ENCODE data around the gene FAXDC2. TPM values are rescaled to one million over a fixed set of nuclear protein-coding genes. Genes with fewer than 3 reads are reported as not detected.

The FAXDC2 gene
- total and polyA plus RNA-seq, 2 of the 13 experiments (the other 11 are each of a cell fraction or from before 2014, with no cell fraction given), result 4.7 to 58.8 TPM

DNA sequence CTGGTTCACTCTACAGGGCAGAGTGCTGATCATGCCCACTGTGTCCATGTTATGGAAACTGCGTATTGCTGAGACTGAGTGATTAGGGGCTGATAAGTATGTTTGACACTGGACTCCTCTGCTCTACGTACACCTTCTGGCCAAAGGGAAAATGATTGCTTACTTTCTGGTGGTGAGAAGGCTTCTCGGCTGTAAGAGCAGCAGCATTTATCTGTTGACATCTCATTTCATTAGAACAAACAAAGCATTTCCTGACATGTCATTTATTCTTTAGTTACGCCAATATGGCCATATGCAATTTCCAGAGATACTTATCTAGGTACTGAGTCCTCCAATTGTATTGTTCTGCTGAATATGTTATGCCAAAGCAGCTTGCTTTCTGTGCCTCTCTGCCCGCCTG lies 5.6 kb downstream of the FAXDC2 start (continued):
- TF ChIP-seq, protein P1, sequence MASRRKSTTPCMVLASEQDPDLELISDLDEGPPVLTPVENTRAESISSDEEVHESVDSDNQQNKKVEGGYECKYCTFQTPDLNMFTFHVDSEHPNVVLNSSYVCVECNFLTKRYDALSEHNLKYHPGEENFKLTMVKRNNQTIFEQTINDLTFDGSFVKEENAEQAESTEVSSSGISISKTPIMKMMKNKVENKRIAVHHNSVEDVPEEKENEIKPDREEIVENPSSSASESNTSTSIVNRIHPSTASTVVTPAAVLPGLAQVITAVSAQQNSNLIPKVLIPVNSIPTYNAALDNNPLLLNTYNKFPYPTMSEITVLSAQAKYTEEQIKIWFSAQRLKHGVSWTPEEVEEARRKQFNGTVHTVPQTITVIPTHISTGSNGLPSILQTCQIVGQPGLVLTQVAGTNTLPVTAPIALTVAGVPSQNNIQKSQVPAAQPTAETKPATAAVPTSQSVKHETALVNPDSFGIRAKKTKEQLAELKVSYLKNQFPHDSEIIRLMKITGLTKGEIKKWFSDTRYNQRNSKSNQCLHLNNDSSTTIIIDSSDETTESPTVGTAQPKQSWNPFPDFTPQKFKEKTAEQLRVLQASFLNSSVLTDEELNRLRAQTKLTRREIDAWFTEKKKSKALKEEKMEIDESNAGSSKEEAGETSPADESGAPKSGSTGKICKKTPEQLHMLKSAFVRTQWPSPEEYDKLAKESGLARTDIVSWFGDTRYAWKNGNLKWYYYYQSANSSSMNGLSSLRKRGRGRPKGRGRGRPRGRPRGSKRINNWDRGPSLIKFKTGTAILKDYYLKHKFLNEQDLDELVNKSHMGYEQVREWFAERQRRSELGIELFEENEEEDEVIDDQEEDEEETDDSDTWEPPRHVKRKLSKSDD (CRISPR knock-in tag; IDR thresholded peaks at IDR 0.05; ENCODE audit: low read depth), result no peak
- TF ChIP-seq ZBTB38 (CRISPR knock-in tag; IDR thresholded peaks at IDR 0.05) (no peak), ZNF792 (CRISPR knock-in tag; IDR thresholded peaks at IDR 0.05) (peak; percentile 42; the same call in 1 of the 2 replicates), TBX3 (IDR thresholded peaks at IDR 0.05; ENCODE audit: borderline replicate concordance) (no peak), SMYD3 (CRISPR knock-in tag; IDR thresholded peaks at IDR 0.05) (no peak), HOXA9 (CRISPR knock-in tag; IDR thresholded peaks at IDR 0.05; ENCODE audit: borderline replicate concordance) (no peak), RARA (CRISPR knock-in tag; IDR thresholded peaks at IDR 0.05) (0 out of 2 replicates have a peak, but pooled peaks have one; percentile 34), RELA (CRISPR knock-in tag; IDR thresholded peaks at IDR 0.05) (no peak), HMGA1 (CRISPR knock-in tag; conservative IDR thresholded peaks at IDR 0.05) (no peak), SOX5 (CRISPR knock-in tag; IDR thresholded peaks at IDR 0.05; ENCODE audit: borderline replicate concordance) (peak; percentile 88), FLYWCH1 (CRISPR knock-in tag; IDR thresholded peaks at IDR 0.05) (no peak)
- TF ChIP-seq, protein P2, sequence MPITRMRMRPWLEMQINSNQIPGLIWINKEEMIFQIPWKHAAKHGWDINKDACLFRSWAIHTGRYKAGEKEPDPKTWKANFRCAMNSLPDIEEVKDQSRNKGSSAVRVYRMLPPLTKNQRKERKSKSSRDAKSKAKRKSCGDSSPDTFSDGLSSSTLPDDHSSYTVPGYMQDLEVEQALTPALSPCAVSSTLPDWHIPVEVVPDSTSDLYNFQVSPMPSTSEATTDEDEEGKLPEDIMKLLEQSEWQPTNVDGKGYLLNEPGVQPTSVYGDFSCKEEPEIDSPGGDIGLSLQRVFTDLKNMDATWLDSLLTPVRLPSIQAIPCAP (CRISPR knock-in tag; IDR thresholded peaks at IDR 0.05; ENCODE audit: low read depth), result no peak
- TF ChIP-seq, protein P3, sequence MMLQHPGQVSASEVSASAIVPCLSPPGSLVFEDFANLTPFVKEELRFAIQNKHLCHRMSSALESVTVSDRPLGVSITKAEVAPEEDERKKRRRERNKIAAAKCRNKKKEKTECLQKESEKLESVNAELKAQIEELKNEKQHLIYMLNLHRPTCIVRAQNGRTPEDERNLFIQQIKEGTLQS (CRISPR knock-in tag; IDR thresholded peaks at IDR 0.05), result no peak
- TF ChIP-seq, protein P4, sequence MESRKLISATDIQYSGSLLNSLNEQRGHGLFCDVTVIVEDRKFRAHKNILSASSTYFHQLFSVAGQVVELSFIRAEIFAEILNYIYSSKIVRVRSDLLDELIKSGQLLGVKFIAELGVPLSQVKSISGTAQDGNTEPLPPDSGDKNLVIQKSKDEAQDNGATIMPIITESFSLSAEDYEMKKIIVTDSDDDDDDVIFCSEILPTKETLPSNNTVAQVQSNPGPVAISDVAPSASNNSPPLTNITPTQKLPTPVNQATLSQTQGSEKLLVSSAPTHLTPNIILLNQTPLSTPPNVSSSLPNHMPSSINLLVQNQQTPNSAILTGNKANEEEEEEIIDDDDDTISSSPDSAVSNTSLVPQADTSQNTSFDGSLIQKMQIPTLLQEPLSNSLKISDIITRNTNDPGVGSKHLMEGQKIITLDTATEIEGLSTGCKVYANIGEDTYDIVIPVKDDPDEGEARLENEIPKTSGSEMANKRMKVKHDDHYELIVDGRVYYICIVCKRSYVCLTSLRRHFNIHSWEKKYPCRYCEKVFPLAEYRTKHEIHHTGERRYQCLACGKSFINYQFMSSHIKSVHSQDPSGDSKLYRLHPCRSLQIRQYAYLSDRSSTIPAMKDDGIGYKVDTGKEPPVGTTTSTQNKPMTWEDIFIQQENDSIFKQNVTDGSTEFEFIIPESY (CRISPR knock-in tag; IDR thresholded peaks at IDR 0.05), result no peak
- TF ChIP-seq, protein P5, sequence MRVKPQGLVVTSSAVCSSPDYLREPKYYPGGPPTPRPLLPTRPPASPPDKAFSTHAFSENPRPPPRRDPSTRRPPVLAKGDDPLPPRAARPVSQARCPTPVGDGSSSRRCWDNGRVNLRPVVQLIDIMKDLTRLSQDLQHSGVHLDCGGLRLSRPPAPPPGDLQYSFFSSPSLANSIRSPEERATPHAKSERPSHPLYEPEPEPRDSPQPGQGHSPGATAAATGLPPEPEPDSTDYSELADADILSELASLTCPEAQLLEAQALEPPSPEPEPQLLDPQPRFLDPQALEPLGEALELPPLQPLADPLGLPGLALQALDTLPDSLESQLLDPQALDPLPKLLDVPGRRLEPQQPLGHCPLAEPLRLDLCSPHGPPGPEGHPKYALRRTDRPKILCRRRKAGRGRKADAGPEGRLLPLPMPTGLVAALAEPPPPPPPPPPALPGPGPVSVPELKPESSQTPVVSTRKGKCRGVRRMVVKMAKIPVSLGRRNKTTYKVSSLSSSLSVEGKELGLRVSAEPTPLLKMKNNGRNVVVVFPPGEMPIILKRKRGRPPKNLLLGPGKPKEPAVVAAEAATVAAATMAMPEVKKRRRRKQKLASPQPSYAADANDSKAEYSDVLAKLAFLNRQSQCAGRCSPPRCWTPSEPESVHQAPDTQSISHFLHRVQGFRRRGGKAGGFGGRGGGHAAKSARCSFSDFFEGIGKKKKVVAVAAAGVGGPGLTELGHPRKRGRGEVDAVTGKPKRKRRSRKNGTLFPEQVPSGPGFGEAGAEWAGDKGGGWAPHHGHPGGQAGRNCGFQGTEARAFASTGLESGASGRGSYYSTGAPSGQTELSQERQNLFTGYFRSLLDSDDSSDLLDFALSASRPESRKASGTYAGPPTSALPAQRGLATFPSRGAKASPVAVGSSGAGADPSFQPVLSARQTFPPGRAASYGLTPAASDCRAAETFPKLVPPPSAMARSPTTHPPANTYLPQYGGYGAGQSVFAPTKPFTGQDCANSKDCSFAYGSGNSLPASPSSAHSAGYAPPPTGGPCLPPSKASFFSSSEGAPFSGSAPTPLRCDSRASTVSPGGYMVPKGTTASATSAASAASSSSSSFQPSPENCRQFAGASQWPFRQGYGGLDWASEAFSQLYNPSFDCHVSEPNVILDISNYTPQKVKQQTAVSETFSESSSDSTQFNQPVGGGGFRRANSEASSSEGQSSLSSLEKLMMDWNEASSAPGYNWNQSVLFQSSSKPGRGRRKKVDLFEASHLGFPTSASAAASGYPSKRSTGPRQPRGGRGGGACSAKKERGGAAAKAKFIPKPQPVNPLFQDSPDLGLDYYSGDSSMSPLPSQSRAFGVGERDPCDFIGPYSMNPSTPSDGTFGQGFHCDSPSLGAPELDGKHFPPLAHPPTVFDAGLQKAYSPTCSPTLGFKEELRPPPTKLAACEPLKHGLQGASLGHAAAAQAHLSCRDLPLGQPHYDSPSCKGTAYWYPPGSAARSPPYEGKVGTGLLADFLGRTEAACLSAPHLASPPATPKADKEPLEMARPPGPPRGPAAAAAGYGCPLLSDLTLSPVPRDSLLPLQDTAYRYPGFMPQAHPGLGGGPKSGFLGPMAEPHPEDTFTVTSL (CRISPR knock-in tag; IDR thresholded peaks at IDR 0.05; ENCODE audit: borderline replicate concordance), result 0 out of 2 replicates have a peak, but pooled peaks have one; percentile 31

Measured in HepG2 (cell line).